Endometrial microvascular endothelial cells (primary cell): ENCODE measurements around the gene MPST. TPM values are rescaled to one million over a fixed set of nuclear protein-coding genes. Genes with fewer than 3 reads are reported as not detected.

Source experiments
- in situ Hi-C: cut with HindIII; loops from 2 replicates; pipeline ENCODE4 v1.10.0; 2017; ENCODE audit warnings: low sequenced_read_pairs, low pct_unique_long_range_greater_than_20kb; ENCODE audit errors: inconsistent ontology term
- total RNA-seq: library from RNA; depleted of rRNA; stranded (reverse); fragments of >200 nt; gene quantifications from one replicate; pipeline ENCODE4 v1.2.3, GENCODE V29; 2015; ENCODE audit errors: inconsistent ontology term

Gene MPST
- total RNA-seq, 1 donor from 2014 or later: 140 TPM

- in situ Hi-C loops: no loop called here
These were observed 20.1 kb upstream of the MPST start for GRCh38 chr22:36999463-36999862.

DNA sequence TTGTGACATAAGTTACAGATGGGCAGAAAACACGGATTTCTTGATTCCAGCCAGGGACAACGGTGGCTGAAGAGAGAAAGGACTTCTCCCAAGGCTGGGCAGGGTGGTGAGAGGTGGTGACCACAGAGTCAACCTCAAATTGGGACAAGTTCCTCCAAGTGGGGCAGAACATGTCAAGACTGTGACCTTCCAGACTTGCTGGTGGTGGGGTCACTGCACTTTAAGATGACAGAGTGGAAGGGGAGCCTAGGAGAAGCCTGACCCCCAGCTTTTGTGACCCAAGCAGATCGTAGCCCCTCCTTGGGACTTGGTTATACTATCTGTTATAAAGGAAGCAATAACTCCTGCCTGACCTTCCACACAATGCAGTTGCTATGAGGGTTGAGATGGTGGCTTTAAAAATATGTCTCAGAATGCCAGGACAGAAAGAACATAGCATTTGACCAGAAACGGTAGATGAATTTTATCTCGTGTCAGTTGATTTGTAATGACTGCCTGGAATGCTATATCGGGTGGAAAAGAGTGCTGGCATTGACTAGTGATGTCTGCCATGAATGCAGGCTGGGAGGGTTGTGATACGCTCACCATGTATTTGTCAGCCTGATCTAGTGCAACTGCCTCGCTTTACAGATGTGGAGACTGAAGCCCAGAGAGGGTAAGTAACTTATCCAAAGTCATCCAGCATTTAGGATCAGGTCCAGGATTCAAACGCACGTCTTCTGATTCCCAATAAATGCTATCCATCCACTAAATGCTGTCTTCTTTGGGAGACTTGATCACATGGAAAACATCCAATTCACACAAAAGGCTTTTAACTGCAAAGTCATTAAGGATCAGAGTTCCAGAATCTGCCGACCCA is 18.6 kb upstream of the MPST start:
- in situ Hi-C loops: no loop called here

DNA sequence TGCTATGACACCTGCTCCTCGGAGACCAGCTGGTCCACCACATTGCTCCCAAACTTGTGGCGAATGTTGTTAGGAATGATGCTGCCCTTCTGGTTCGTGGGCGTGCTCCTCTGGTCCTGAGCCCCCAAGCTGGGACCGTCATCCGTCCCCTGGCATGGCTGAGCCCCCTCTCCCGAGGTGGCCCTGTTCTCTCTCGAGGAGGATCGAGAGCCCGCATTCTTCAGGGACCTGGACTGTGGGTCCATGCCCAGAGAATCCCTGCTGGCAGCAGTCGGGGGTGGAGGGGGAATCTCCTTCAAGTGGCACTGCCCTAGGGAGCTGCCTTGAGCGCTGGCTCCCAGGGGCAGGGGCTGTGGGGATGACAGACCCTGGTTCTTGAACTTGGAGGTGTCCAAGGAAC is 17.7 kb upstream of the MPST start:
- in situ Hi-C loops: no loop called here

DNA sequence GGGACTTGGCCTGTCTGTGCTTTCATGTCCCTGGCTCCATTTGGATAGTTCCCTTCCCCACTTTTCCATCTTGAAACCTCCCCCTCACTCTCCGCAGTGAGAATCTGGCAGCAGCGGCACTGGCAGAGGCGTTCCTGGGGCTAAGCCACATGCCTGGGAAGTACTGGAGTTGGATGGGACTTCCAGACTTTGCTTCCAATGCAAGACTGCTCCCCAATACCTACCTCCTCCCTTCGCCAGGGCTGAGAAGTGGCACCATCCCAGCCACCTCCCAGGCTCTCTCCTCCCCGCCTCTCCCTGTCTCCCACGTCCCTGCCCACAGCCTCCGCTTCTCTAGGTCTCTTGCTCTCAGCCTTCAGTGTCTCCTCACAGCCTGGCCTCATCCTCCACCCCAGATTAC is 16.9 kb upstream of the MPST start:
- in situ Hi-C loops: no loop called here

DNA sequence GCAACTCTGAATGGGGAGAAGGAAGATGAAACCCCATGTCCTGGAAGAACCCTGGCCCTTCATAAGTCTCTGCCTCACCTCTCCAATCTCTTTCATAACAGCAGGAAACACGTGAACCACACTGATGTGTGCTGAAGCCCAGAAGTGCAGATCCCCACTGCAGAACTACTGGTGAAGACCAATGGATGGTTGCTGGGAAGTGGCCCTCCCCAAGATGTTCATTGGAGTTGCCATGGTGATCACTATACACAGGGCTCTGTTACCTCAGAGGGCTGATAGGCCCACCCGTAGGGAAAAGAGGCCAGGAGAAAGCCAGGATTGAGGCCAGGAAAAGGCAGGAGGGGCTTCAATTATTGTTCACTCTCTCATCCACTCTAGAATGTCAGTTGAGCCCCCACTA is 11.9 kb upstream of the MPST start:
- in situ Hi-C loops: no loop called here

GRCh38 chr22:37008365-37008764 is 11.2 kb upstream of the MPST start:
- in situ Hi-C loops: no loop called here

- in situ Hi-C loops: no loop called here
These were observed 10.1 kb upstream of the MPST start for GRCh38 chr22:37009490-37009889.

DNA sequence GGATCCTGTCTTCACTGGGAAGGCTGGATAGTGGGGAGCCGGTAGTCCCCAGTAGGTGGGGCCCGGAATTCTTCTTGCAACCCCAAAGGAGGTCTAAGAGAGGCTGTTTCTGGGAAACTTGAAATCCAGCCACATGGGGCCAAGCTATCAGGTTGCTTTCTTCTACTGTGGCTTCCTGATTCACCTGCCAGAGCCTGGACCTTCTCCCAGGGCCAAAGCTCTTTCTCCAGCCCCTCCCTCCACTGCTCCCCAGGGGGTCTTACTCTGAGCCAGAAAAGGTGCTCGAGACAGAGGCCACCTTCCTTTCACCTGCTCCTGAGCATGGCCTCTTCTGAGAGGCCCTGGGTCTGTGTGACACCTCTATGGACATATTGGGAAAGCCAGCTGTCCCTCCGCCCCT is 9.4 kb upstream of the MPST start:
- in situ Hi-C loops: no loop called here

- in situ Hi-C loops: no loop called here
These were observed 8.6 kb upstream of the MPST start for GRCh38 chr22:37010976-37011375.

DNA sequence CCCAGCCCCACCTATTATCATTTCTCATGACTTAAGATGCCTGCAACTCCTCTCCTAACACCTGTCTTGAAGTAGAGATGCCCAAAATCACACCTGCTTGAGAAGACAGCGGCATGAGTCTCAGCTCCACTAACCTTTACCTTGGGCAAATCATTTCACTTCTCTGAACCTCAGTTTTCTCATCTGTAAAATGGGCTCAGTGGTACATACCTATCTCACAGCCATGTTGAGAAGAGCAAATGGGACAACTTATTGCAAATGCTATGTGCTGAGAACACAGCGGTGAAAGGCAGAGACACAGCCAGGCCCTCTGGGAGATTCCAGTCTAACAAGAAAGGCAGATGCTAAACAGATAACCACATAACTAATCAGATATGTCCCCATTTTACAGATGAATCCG is 8.1 kb upstream of the MPST start:
- in situ Hi-C loops: no loop called here

GRCh38 chr22:37012262-37012904 is 7.2 kb upstream of the MPST start:
- in situ Hi-C loops: no loop called here

- in situ Hi-C loops: no loop called here
These were observed 6.6 kb upstream of the MPST start for GRCh38 chr22:37012956-37013355.

DNA sequence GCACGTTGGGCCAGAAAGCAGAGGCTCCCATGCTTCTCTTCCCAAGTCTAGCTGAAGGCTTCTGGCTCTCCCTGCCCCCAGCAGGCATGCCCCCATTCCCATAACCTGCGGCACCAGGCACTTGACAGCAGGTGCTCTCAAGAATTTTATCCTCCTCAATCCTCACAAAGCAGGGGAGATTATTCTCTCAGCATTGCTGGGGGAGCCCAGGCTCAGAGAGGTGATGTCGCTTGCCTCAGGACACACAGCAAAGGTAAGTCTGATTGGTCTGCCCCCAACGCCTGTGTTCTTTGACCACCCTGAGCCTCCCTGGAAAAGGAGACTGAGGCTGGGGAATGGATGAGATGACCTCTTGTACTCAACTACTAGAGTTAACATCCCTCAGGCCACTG is 5.1 kb upstream of the MPST start:
- in situ Hi-C loops: no loop called here

GRCh38 chr22:37014835-37015586 is 4.5 kb upstream of the MPST start:
- in situ Hi-C loops: no loop called here

DNA sequence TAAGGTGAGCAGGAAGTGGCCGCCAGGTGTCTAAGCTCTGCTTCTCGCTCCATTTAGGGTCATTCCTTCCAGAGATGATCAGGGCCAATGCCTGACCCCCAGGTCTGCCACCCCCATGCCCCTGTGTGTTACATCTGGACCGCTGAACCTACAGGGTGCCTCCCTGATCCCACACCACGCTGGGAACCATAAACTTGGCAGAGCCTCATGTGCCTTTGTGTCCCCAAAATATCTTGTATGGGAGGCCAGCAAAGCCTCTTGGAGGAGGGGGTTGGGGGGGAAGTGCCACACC is 4.0 kb upstream of the MPST start:
- in situ Hi-C loops: no loop called here

GRCh38 chr22:37016134-37016910 is 3.2 kb upstream of the MPST start:
- in situ Hi-C loops: no loop called here

- in situ Hi-C loops: no loop called here
These were observed 2.2 kb upstream of the MPST start for GRCh38 chr22:37017356-37017755.

DNA sequence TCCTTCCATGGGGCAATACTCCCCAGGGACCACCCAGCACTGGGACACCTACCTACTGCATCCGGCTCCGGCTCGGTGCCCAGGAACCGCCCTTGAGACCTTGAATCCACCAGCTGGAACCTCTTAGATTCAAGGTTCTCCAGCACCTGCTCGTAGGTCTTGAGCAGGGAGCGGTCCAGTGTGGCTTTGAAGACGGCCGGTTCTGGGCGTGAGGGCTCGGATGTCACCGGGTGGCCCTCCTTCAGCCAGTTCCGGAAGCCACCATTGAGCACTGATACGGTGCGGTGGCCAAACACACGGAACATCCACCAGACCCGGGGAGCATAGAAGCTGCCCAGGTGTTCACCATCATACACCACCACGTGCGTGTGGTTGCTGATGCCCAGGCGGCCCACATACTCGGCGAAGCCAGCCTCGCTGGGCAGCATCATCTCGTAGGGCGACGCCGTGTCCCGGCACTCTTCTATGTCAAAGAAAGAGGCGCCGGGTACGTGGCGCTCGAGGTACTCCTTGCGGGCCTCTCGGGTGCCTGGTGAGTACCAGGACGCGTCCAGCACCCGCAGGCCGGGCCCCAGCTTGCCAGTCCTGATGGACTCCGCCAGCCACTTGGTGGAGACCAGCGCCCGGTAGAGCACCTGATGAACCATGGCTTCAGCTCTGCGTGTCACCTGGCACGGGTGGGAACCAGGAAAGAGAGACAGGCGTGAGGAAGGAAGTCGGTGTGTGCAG is 1.3 kb upstream of the MPST start:
- in situ Hi-C loops: no loop called here

- in situ Hi-C loops: no loop called here
These were observed 680 bp upstream of the MPST start for GRCh38 chr22:37018815-37019308.
